SK-N-SH (cell line): ENCODE results near the gene ZNF774. TPM values are rescaled to one million over a fixed set of nuclear protein-coding genes. Genes with fewer than 3 reads are reported as not detected.
A peak's percentile ranks its signal among the peaks of the same experiment; 100 is the strongest.

Source experiments
- CTCF ChIA-PET: fragments of 300-600, 350-600 bp; formaldehyde crosslinking; extraction: SDS; loops from one replicate; lab custom pipeline; 2021; lab: Yijun Ruan, JAX
- POLR2A ChIA-PET: fragments of 350-600 bp; sonication (Branson Sonifier 250); formaldehyde crosslinking; extraction: SDS; loops from one replicate; lab custom pipeline; 2020; ENCODE audit warnings: antibody characterized with exemption, inconsistent platforms; lab: Yijun Ruan, JAX
- DNase-seq: peaks from one replicate; pipeline ENCODE4 v3.0.0; 2012
- H2AFZ ChIP-seq: fragments of 200-600 bp; sonication (generic); 2 replicates; pipeline ENCODE4 v1.8.1; 2016; ENCODE audit warnings: antibody characterized with exemption, mild to moderate bottlenecking, low read depth
- H3F3A ChIP-seq: fragments of 200-600 bp; sonication (generic); replicated peaks from 2 replicates; pipeline ENCODE3; 2016; ENCODE audit warnings: antibody characterized with exemption, mild to moderate bottlenecking; ENCODE audit not compliant: insufficient read depth
- H3K27ac ChIP-seq, 2 experiments: fragments of 200-500 bp in 1 of 2; fragments of 200-600 bp in 1 of 2; sonication (Bioruptor generic) in 1 of 2; sonication (generic), shearing (Covaris generic) in 1 of 2; 2 replicates each; pipeline versions ENCODE4 v1.5.1 to v1.6.1; 2014 to 2016; ENCODE audit warnings: low read depth in 2 of 2, inconsistent platforms in 1 of 2, low read length in 1 of 2, mild to moderate bottlenecking in 1 of 2, mixed read lengths in 1 of 2
- H3K27me3 ChIP-seq: fragments of 200-600 bp; sonication (generic), shearing (Covaris generic); 2 replicates; pipeline ENCODE4 v1.6.1; 2016; ENCODE audit warnings: mixed run types; ENCODE audit not compliant: insufficient read depth
- H3K36me3 ChIP-seq, 2 experiments: fragments of 200-500 bp in 1 of 2; fragments of 200-600 bp in 1 of 2; sonication (Bioruptor generic) in 1 of 2; sonication (generic) in 1 of 2; replicated peaks in 1 of 2; 2 replicates each; pipeline versions ENCODE3 to v1.5.1; 2014 to 2016; ENCODE audit warnings: low read length in 1 of 2, mild to moderate bottlenecking in 1 of 2; ENCODE audit not compliant: insufficient read depth in 2 of 2, control insufficient read depth in 1 of 2
- H3K4me1 ChIP-seq, 2 experiments: fragments of 200-500 bp in 1 of 2; fragments of 200-600 bp in 1 of 2; sonication (Bioruptor generic) in 1 of 2; sonication (generic), shearing (Covaris generic) in 1 of 2; 2 replicates each; pipeline versions ENCODE4 v1.5.1 to v1.6.1; 2014 to 2016; ENCODE audit warnings: low read depth in 1 of 2, low read length in 1 of 2, mixed run types in 1 of 2; ENCODE audit not compliant: insufficient read depth in 2 of 2, control insufficient read depth in 1 of 2
- H3K4me2 ChIP-seq: fragments of 200-600 bp; sonication (generic), shearing (Covaris generic); 2 replicates; pipeline ENCODE4 v1.6.1; 2017; ENCODE audit warnings: mixed run types
- H3K4me3 ChIP-seq, 2 experiments: fragments of 200-500 bp in 1 of 2; fragments of 200-600 bp in 1 of 2; sonication (Bioruptor generic) in 1 of 2; sonication (generic), shearing (Covaris generic) in 1 of 2; 2 replicates each; pipeline versions ENCODE4 v1.5.1 to v1.8.1; 2014 to 2016; ENCODE audit warnings: low read depth in 2 of 2, inconsistent platforms in 1 of 2, low read length in 1 of 2, mild to moderate bottlenecking in 1 of 2, mixed read lengths in 1 of 2, moderate library complexity in 1 of 2
- H3K79me2 ChIP-seq: fragments of 200-600 bp; sonication (generic); 2 replicates; pipeline ENCODE4 v1.8.1; 2017; ENCODE audit warnings: mild to moderate bottlenecking; ENCODE audit not compliant: insufficient read depth
- H3K9ac ChIP-seq: fragments of 200-600 bp; sonication (generic); 2 replicates; pipeline ENCODE4 v1.6.1; 2017; ENCODE audit warnings: mixed run types
- H3K9me2 ChIP-seq: fragments of 200-600 bp; sonication (generic); 2 replicates; pipeline ENCODE4 v1.6.1; 2017; ENCODE audit warnings: mixed run types
- H3K9me3 ChIP-seq: fragments of 200-600 bp; sonication (generic); 2 replicates; pipeline ENCODE4 v1.6.1; 2017; ENCODE audit warnings: mixed run types, mild to moderate bottlenecking, moderate library complexity
- H4K20me1 ChIP-seq: fragments of 200-600 bp; sonication (generic); 2 replicates; pipeline ENCODE4 v1.6.1; 2017; ENCODE audit warnings: mild to moderate bottlenecking, mixed run types; ENCODE audit not compliant: insufficient read depth
- CTCF ChIP-seq: fragments of 200-600 bp; sonication (generic); IDR thresholded peaks from 2 replicates; pipeline ENCODE4 v1.6.1; 2017; ENCODE audit warnings: antibody characterized with exemption, mild to moderate bottlenecking, moderate library complexity
- FOSL2 ChIP-seq: IDR thresholded peaks from 2 replicates; pipeline ENCODE4 v1.4.0; 2012; ENCODE audit warnings: low read depth, mild to moderate bottlenecking, moderate library complexity, borderline replicate concordance
- FOXJ3 ChIP-seq: sonication (generic); formaldehyde crosslinking; IDR thresholded peaks from 2 replicates; pipeline ENCODE4 v1.5.1; 2020; ENCODE audit warnings: mild to moderate bottlenecking, missing genetic modification reagents
- JUND ChIP-seq: IDR thresholded peaks from 2 replicates; pipeline ENCODE4 v1.4.0; 2012
- MXI1 ChIP-seq: IDR thresholded peaks from 2 replicates; pipeline ENCODE4 v1.6.1; 2012; ENCODE audit warnings: mild to moderate bottlenecking, low read depth, low read length, improper control_type of control experiment
- PBX3 ChIP-seq: IDR thresholded peaks from 2 replicates; pipeline ENCODE4; 2012
- RFX5 ChIP-seq: IDR thresholded peaks from 2 replicates; pipeline ENCODE4 v1.6.1; 2012; ENCODE audit warnings: mild to moderate bottlenecking, improper control_type of control experiment, low read length
- RXRA ChIP-seq: IDR thresholded peaks from 2 replicates; pipeline ENCODE4 v1.4.0; 2012; ENCODE audit warnings: low read depth, mild to moderate bottlenecking, borderline replicate concordance
- USF1 ChIP-seq: IDR thresholded peaks from 2 replicates; pipeline ENCODE4 v1.4.0; 2012; ENCODE audit warnings: low read depth, borderline replicate concordance
- WGBS: methylation state at CpG from one replicate; pipeline ENCODE4 v1.1.6; 2017; ENCODE audit warnings: low lambda C conversion rate; 5-methylcytosine and 5-hydroxymethylcytosine counted together
- polyA plus RNA-seq, 3 experiments: library from polyadenylated mRNA; depleted of rRNA; stranded (reverse); fragments of >200 nt; gene quantifications; 2 replicates each; pipeline ENCODE4 v1.2.3, GENCODE V29; 2012
- TF ChIP-seq, protein P1 (sequence below): IDR thresholded peaks from 2 replicates; pipeline ENCODE4 v1.4.0; 2012; ENCODE audit warnings: low read depth, borderline replicate concordance

Gene ZNF774
- polyA plus RNA-seq, 1 of the 3 experiments (the other 2 are of a cell fraction), result 1.8 TPM

DNA sequence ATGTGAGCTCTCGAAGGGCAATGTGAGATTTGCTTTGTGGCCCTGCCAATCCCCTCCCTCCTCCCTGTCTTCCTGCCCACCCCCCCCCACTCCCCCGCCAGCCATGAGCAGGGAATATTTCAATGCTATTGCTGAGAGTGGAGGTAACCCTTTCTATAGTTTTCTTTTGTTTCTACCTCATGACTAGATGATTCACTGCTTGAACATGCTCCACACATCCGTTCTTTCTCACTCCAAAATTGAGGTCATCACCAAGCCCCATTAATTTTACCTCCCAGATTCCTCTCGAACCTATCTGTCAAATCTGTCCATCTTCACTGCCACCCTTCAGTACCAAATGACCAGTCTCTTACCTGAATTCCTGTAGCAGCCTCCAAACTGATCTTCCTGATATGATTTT is 12.2 kb downstream of the ZNF774 start (continued):
- TF ChIP-seq USF1 (no peak), RFX5 (no peak), JUND (peak; percentile 36; the same call in 1 of the 2 replicates), MXI1 (no peak), FOXJ3 (CRISPR knock-in tag) (no peak), FOSL2 (peak; percentile 49; the same call in 1 of the 2 replicates)
- TF ChIP-seq, protein P1, sequence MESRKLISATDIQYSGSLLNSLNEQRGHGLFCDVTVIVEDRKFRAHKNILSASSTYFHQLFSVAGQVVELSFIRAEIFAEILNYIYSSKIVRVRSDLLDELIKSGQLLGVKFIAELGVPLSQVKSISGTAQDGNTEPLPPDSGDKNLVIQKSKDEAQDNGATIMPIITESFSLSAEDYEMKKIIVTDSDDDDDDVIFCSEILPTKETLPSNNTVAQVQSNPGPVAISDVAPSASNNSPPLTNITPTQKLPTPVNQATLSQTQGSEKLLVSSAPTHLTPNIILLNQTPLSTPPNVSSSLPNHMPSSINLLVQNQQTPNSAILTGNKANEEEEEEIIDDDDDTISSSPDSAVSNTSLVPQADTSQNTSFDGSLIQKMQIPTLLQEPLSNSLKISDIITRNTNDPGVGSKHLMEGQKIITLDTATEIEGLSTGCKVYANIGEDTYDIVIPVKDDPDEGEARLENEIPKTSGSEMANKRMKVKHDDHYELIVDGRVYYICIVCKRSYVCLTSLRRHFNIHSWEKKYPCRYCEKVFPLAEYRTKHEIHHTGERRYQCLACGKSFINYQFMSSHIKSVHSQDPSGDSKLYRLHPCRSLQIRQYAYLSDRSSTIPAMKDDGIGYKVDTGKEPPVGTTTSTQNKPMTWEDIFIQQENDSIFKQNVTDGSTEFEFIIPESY, result no peak

DNA sequence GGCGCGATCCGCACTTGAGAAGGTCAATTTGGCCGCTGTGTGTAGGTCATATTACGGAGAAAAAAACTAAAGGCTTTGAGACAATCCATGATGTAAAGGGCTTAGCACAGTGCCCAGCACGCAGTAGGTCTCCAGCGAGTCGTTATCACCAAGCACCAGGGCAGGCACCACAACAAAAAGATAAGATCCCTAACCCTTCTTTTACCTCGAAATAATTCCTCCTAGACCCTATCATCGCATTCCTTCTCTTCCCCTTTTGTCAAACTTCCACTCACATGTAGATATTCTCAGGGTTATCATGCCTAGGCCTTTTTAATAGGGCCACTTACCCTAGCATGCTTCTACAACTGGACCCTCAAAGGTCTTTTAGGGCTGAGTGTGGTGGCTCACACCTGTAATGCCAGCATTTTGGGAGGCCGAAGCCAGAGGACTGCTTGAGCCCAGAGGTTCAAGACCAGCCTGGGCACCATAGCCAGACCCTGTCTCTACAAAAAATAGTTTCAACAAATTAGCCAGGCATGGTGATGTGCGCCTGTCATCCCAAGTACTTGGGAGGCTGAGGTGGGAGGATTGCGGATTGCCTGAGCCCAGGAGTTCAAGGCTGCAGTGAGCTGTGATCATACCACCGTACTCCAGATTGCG is 13.5 kb downstream of the ZNF774 start:
- H3K79me2 ChIP-seq, result no peaks in the 10 kb centered on the region
- ChIA-PET POLR2A (no interaction called here), CTCF (interaction anchor here (2.7 to 3.2 kb wide), 2 partner anchors 46 to 116 kb away, joined by 13 to 16 read pairs; no protein-coding TSS in a partner anchor)
- H3K36me3 ChIP-seq, result no peaks in the 10 kb centered on the region
- H3K4me2 ChIP-seq, result no peak overlapping the region
- no peaks in the 10 kb centered on the region for H3K9me2 ChIP-seq
- H3K27me3 ChIP-seq, result no peaks in the 10 kb centered on the region
- H2AFZ ChIP-seq, result no peak overlapping the region
- no peak overlapping the region for H3K27ac ChIP-seq
- WGBS, result 93% methylated on average over 15 of the region's 15 CpGs
- H3K9ac ChIP-seq, result no peak overlapping the region
- no peak overlapping the region for H3K4me3 ChIP-seq
- no peaks in the 10 kb centered on the region for H3K9me3 ChIP-seq
- DNase-seq, result no peak
- TF ChIP-seq FOXJ3 (CRISPR knock-in tag), result no peak
- no peak for TF ChIP-seq RXRA
- TF ChIP-seq FOSL2, result no peak
- no peak for TF ChIP-seq PBX3
- no peak for TF ChIP-seq CTCF
- TF ChIP-seq, all 33 proteins: peak for 0
- Histone ChIP-seq H3K4me1 (peaks cover 0 to 19% of the 10 kb centered on the region in 2 experiments), H3F3A (peaks cover 27% of the 10 kb centered on the region), H4K20me1 (no peaks in the 10 kb centered on the region)
